ENCODE data around the gene KLF6. TPM values are rescaled to one million over a fixed set of nuclear protein-coding genes. Genes with fewer than 3 reads are reported as not detected.

KLF6 gene
- total and polyA plus RNA-seq, 2 experiments from 2014 or later = 187 to 602 TPM

DNA sequence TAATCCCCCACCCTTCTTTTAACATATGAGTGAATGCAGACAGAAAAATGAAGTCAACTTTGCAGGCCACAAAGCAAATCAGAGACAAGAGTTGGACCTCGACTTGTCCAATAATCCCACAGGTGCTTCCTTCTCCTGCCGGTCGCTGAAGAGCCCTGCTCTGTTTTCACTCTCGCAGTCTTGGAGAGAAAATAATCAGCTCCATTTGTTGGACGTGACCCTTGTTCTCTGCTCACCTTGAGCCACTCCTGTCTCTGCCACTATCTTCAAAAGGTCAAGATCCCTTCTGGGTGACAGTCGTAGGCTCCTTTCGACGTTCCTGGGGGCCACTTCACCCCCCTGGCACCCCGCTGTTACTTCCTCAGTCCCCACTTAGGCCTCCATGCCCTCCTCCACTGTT lies 2.8 kb upstream of the KLF6 start:
- TF ChIP-seq, protein P1, sequence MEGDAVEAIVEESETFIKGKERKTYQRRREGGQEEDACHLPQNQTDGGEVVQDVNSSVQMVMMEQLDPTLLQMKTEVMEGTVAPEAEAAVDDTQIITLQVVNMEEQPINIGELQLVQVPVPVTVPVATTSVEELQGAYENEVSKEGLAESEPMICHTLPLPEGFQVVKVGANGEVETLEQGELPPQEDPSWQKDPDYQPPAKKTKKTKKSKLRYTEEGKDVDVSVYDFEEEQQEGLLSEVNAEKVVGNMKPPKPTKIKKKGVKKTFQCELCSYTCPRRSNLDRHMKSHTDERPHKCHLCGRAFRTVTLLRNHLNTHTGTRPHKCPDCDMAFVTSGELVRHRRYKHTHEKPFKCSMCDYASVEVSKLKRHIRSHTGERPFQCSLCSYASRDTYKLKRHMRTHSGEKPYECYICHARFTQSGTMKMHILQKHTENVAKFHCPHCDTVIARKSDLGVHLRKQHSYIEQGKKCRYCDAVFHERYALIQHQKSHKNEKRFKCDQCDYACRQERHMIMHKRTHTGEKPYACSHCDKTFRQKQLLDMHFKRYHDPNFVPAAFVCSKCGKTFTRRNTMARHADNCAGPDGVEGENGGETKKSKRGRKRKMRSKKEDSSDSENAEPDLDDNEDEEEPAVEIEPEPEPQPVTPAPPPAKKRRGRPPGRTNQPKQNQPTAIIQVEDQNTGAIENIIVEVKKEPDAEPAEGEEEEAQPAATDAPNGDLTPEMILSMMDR (IDR thresholded peaks at IDR 0.05; ENCODE audit: poor library complexity) = no peak
- no peak for TF ChIP-seq EZH2phosphoT487 (IDR thresholded peaks at IDR 0.05; ENCODE audit: low read depth, severe bottlenecking, unreplicated experiment)
- no peak for TF ChIP-seq EZH2 (IDR thresholded peaks at IDR 0.05; ENCODE audit: borderline replicate concordance)
- Histone ChIP-seq H3K4me1 (ENCODE audit: insufficient read depth) (peaks cover 7% of the 10 kb centered on the region), H3K79me2 (peaks cover 21% of the 10 kb centered on the region), H3K4me3 (no peak overlapping the region), H3K36me3 (replicated peaks; ENCODE audit: insufficient read depth, low read depth) (no peaks in the 10 kb centered on the region), H3K4me2 (no peak overlapping the region), H3K27me3 (no peaks in the 10 kb centered on the region), H2AFZ (no peak overlapping the region), H4K20me1 (ENCODE audit: insufficient read depth, poor library complexity, severe bottlenecking) (peaks cover 13% of the 10 kb centered on the region), H3K9me3 (ENCODE audit: low read depth) (no peaks in the 10 kb centered on the region), H3K9me2 (replicated peaks; ENCODE audit: insufficient read depth) (no peaks in the 10 kb centered on the region), H3K27ac (peak overlapping the region; percentile 98)
- WGBS (ENCODE audit: low lambda C conversion rate, missing lambda C conversion rate) = 62% methylated on average over 9 of the region's 9 CpGs
- DNase-seq (ENCODE audit: low spot score) = no peak

DNA sequence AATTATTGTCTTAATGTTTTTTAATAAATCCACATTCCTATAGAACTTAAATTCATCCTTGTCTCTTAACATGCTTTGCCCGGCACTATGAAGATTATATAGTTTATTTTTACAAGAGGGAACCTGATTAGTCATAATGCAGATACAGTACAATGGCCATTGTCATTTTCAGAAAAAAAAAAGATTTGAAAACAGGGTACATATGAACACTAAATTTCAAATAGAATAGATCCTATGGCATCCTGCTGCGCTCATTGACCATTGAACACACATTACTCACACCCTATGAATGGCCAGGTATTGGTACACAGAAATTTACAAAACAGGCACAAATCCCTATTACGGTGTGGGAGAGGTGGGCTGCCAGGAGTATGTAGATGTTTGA lies 2.0 kb upstream of the KLF6 start:
- peak overlapping the region; percentile 98 for H3K27ac ChIP-seq
- WGBS (ENCODE audit: low lambda C conversion rate, missing lambda C conversion rate) = 86% methylated on average over 3 of the region's 3 CpGs
- no peak for DNase-seq (ENCODE audit: low spot score)
- peak overlapping the region; percentile 85 for H3K4me2 ChIP-seq
- no peak overlapping the region for H3K4me3 ChIP-seq
- peaks cover 21% of the 10 kb centered on the region for H4K20me1 ChIP-seq (ENCODE audit: insufficient read depth, poor library complexity, severe bottlenecking)
- no peaks in the 10 kb centered on the region for H3K9me3 ChIP-seq (ENCODE audit: low read depth)
- no peaks in the 10 kb centered on the region for H3K36me3 ChIP-seq (replicated peaks; ENCODE audit: insufficient read depth, low read depth)
- no peak overlapping the region for H2AFZ ChIP-seq
- no peaks in the 10 kb centered on the region for H3K9me2 ChIP-seq (replicated peaks; ENCODE audit: insufficient read depth)
- H3K4me1 ChIP-seq (ENCODE audit: insufficient read depth) = peaks cover 8% of the 10 kb centered on the region
- TF ChIP-seq EZH2 (IDR thresholded peaks at IDR 0.05; ENCODE audit: borderline replicate concordance) (no peak), EZH2phosphoT487 (IDR thresholded peaks at IDR 0.05; ENCODE audit: low read depth, severe bottlenecking, unreplicated experiment) (no peak)
- TF ChIP-seq, protein P1 (IDR thresholded peaks at IDR 0.05; ENCODE audit: poor library complexity) = no peak
- H3K79me2 ChIP-seq = peaks cover 29% of the 10 kb centered on the region
- H3K27me3 ChIP-seq = no peaks in the 10 kb centered on the region

DNA sequence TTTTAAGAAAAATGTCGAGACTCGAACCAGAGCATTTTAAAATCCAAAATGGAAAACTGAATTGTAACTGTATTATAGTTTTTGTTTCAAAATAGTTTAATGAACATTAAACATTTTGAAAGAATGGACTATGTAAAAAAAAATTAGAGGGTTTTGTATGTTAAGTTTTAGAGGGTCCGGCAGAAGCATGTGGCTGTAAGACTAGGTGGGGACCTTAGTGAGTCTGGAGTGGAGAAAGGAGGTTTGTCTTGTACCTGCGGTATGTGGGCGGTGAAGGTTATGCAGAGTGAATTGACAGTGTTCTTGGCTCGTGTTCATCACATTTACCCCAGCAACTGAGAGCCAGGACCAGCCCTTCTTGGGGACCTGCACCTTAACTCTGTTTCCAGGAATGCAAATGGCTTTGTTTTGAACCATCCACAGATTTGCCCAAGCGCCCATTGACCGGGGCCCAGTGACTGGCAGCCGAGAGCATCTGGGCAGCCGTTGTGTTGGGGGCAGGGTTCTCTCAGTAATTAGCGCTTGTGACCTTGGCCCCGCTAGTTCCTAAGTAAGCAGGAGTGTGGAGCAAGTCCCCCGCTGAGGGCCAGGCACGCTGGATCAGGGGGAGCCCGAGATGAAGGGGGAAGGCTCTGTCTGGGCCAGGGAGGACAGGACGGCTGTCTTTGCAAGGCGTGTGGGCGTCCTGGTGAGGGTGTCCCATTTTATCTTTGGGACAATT lies 1.4 kb upstream of the KLF6 start:
- Histone ChIP-seq H3K4me1 (ENCODE audit: insufficient read depth) (peaks cover 14% of the 10 kb centered on the region), H2AFZ (no peak overlapping the region), H3K27me3 (no peaks in the 10 kb centered on the region), H3K9me2 (replicated peaks; ENCODE audit: insufficient read depth) (no peaks in the 10 kb centered on the region), H4K20me1 (ENCODE audit: insufficient read depth, poor library complexity, severe bottlenecking) (peaks cover 26% of the 10 kb centered on the region), H3K4me2 (peak overlapping the region; percentile 85), H3K27ac (peak overlapping the region; percentile 98), H3K9me3 (ENCODE audit: low read depth) (no peaks in the 10 kb centered on the region), H3K36me3 (replicated peaks; ENCODE audit: insufficient read depth, low read depth) (no peaks in the 10 kb centered on the region), H3K79me2 (peaks cover 35% of the 10 kb centered on the region), H3K4me3 (peak overlapping the region; percentile 50)
- TF ChIP-seq, protein P1 (IDR thresholded peaks at IDR 0.05; ENCODE audit: poor library complexity) = no peak
- no peak for TF ChIP-seq EZH2 (IDR thresholded peaks at IDR 0.05; ENCODE audit: borderline replicate concordance)
- TF ChIP-seq EZH2phosphoT487 (IDR thresholded peaks at IDR 0.05; ENCODE audit: low read depth, severe bottlenecking, unreplicated experiment) = no peak
- DNase-seq (ENCODE audit: low spot score) = peak; percentile 70
- WGBS (ENCODE audit: low lambda C conversion rate, missing lambda C conversion rate) = 27% methylated on average over 18 of the region's 18 CpGs
